ENCODE data around the gene MLLT6. TPM values are rescaled to one million over a fixed set of nuclear protein-coding genes. Genes with fewer than 3 reads are reported as not detected.
A peak's percentile ranks its signal among the peaks of the same experiment; 100 is the strongest.

Gene MLLT6
- total RNA-seq, 1 donor from 2014 or later, result 213 TPM

GRCh38 chr17:38690386-38690785 lies 14.7 kb upstream of the MLLT6 start:
- Mint-ChIP-seq H3K27ac (no peak overlapping the region), H3K9me3 (no peaks in the 10 kb centered on the region), H3K36me3 (ENCODE audit: low read depth) (no peaks in the 10 kb centered on the region), H3K27me3 (ENCODE audit: low read depth) (peaks cover 4% of the 10 kb centered on the region), H3K4me1 (ENCODE audit: low read depth) (peaks cover 7% of the 10 kb centered on the region), H3K4me3 (ENCODE audit: low read depth) (no peak overlapping the region)
- DNase-seq (ENCODE audit: low spot score), result no peak
- intact Hi-C loops (cut with micrococcal nuclease), result no loop called here

DNA sequence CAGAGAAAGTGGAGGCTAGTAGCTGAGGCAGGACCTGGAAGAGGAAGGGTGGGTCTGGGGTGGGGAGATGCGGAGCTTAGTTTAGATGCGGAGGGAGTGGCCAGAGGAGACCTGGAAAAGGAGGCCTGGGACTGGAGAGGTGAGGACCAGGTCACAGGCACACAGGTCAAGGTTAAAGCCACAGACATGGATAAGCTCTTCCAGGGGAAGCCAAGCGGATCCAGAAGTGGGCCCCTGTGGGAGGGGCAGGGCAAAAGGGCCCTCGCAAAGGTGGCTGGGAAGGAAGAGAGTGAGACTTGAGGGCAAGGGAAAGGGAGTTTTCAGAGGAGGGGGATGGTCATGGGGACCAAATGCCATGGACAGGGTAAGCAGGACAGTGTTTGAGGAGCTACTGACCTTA lies 13.9 kb upstream of the MLLT6 start:
- H3K9me3 Mint-ChIP-seq, result no peaks in the 10 kb centered on the region
- no peaks in the 10 kb centered on the region for H3K36me3 Mint-ChIP-seq (ENCODE audit: low read depth)
- H3K27ac Mint-ChIP-seq, result no peak overlapping the region
- no peak overlapping the region for H3K4me3 Mint-ChIP-seq (ENCODE audit: low read depth)
- intact Hi-C loops (cut with micrococcal nuclease), result no loop called here
- H3K4me1 Mint-ChIP-seq (ENCODE audit: low read depth), result peaks cover 9% of the 10 kb centered on the region
- peaks cover 2% of the 10 kb centered on the region for H3K27me3 Mint-ChIP-seq (ENCODE audit: low read depth)
- no peak for DNase-seq (ENCODE audit: low spot score)

DNA sequence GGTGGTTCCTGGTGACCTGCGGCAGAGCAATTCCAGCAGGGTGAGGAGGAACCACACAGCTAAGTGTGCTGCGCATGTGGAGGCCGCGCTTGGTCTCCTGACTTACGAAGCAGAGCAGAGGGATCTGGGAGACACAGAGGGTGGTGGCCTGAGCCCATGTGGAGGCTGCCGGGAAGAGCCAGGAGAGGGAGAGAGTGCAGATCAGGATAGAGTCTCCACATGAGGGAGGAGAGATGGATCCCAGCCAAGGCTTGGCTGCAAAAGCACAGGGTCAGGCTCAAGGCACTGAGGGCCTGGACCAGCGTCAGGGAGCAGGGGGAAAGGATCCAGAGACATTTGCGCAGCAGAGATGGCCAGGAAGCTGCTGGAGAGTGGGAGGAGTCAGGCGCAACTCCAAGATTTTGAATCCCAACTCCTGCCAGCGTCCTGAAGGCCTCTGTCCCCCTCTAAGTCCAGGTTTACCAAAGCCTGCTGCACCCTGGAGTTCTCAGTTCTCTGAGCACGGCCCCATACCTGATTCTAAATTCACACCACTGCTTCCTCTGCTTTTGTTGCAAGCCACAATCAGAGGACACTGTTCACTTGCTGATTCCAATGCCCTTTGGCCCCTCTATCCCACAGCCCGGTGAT lies 11.3 kb upstream of the MLLT6 start:
- intact Hi-C loops (cut with micrococcal nuclease), result no loop called here
- Mint-ChIP-seq H3K4me3 (ENCODE audit: low read depth) (no peak overlapping the region), H3K27me3 (ENCODE audit: low read depth) (peaks cover 2% of the 10 kb centered on the region), H3K4me1 (ENCODE audit: low read depth) (peaks cover 22% of the 10 kb centered on the region), H3K27ac (no peak overlapping the region), H3K9me3 (no peaks in the 10 kb centered on the region), H3K36me3 (ENCODE audit: low read depth) (no peaks in the 10 kb centered on the region)
- DNase-seq (ENCODE audit: low spot score), result no peak

DNA sequence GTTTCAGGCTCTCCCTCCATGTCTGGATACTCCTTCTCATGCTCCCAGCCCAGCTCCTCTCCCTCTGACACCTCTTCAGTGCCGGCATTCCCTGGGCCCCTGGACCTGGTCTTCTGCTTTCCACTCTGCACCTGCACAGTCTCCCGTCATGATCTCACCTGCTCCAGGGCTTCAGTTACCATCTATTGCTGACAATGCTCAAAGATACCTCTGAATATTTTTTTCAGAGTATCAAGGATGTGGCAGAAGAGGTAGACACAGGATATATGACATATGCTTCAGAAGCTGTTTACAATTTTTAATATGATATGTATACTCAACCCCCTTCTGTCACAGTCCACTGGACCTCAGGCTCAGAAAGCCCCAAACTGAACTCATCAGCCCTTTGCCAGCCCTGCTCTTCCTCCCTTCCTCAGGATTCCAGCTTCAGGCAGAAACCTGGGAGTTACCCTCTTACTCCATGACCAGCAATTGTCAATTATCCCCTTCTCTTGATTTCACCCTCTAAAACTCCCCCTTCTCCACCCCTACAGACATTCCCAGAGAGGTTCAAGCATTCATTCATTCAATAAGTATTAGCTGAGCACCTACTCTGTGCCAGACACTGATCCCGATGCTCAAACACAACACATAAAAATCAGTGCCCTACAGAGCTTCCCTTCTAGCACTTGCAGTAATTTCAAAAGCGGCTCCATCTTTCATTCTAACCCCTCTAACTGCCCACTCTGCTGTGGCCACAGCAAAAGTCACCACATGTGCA lies 7.8 kb upstream of the MLLT6 start:
- Mint-ChIP-seq H3K4me1 (ENCODE audit: low read depth) (peaks cover 45% of the 10 kb centered on the region), H3K27ac (peak overlapping the region; percentile 10), H3K9me3 (peaks cover 5% of the 10 kb centered on the region), H3K36me3 (ENCODE audit: low read depth) (peaks cover 3% of the 10 kb centered on the region), H3K27me3 (ENCODE audit: low read depth) (no peaks in the 10 kb centered on the region), H3K4me3 (ENCODE audit: low read depth) (no peak overlapping the region)
- intact Hi-C loops (cut with micrococcal nuclease), result no loop called here
- no peak for DNase-seq (ENCODE audit: low spot score)

DNA sequence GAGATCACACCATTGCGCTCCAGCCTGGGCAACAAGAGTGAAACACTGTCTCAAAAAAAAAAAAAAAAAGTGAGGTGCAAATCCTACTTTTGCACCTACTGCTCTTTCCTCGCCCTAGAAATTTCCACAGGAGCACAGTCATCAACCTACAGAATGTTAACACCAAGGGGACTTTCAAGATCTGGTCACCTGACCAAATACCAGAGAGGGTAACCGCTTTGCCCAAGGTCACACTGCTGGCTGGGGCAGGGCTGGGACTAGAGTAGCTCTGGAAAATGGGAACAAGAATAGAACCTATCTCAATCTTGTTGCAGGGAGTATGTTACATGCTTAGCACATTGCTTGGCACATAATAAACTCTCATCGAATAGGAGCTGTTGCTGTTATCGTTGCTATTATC lies 6.3 kb upstream of the MLLT6 start:
- no peak for DNase-seq (ENCODE audit: low spot score)
- Mint-ChIP-seq H3K27ac (peak overlapping the region; percentile 44), H3K36me3 (ENCODE audit: low read depth) (peaks cover 3% of the 10 kb centered on the region), H3K9me3 (peaks cover 5% of the 10 kb centered on the region), H3K4me1 (ENCODE audit: low read depth) (peaks cover 48% of the 10 kb centered on the region), H3K27me3 (ENCODE audit: low read depth) (no peaks in the 10 kb centered on the region), H3K4me3 (ENCODE audit: low read depth) (no peak overlapping the region)
- intact Hi-C loops (cut with micrococcal nuclease), result no loop called here

DNA sequence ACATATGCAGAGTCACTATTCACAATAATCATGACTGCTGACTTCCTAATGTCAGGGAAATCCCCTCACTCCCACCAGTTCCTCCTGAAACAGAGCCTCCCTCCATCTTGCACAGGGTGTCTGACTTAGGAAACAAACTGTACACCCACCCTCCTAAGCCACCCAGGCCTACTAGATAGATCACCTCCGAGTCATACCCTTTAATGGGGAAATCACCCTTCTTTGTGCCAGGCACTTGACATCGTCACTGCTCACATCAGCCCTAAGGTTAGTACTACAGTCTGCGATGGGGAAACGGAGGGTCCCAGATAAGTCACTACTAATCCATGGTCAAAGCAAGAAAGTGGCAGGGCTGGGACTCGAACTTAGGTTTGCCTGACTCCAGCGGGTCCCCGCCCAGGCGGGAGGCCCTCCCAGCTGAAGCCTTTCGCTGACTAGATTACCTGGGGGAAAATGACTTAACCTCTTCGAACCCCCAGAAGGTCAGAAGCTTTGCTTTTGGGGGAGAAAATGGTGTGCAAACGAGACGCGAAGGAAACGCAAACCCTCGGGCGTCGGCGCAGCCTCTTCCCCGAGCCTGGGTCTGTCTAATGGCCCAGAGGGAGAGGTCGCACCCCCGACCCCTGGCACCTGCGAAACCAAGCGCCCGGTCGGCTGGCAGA lies 3.4 kb upstream of the MLLT6 start:
- intact Hi-C loops (cut with micrococcal nuclease), result loop anchor here (1.0 to 5.0 kb wide), 7 partner anchors 24 to 171 kb away; partner anchors contain the start of genes CWC25, LASP1, PSMB3 and RPL23
- Mint-ChIP-seq H3K36me3 (ENCODE audit: low read depth) (peaks cover 16% of the 10 kb centered on the region), H3K27ac (peak overlapping the region; percentile 99), H3K4me1 (ENCODE audit: low read depth) (peaks cover 49% of the 10 kb centered on the region), H3K4me3 (ENCODE audit: low read depth) (peak overlapping the region; percentile 76), H3K9me3 (peaks cover 5% of the 10 kb centered on the region), H3K27me3 (ENCODE audit: low read depth) (no peaks in the 10 kb centered on the region)
- DNase-seq (ENCODE audit: low spot score), result peak; percentile 63

DNA sequence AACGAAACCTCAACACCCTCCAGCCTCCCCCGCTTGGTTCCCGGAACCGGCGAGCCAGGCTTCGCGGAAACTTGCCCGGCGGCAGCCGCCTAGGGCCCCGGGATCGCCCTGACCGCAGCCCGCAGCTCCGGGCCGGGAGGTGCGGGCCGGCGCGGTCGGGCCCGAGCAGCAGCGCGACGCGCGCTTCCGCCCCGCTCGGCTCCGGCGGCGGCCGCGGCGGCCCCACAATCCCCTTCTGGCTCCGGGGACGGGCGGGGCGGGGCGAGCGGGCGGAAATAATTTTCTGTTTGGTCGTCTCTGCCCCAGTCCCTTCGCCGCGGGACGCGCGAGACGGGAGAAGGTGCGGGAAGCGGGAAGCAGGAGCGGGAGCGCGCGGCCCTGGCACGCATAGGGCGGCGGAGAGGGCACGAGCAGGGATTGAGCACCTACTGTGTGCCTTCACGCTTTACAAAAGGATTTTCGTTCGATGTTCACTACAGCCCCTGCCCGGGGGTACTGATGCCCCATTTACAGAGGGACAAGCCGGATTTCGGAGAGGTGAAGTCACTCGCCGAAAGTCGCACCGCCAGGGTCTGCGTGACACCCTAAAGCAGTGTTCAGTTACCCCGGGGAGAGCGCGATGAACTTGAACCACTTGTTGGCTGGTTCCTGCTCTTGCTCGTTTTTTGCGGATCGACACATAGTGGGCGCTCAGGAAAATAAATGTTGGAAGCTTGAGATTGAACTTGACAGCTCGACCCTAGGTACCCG lies 2.7 kb upstream of the MLLT6 start:
- peaks cover 46% of the 10 kb centered on the region for H3K4me1 Mint-ChIP-seq (ENCODE audit: low read depth)
- H3K27ac Mint-ChIP-seq, result peak overlapping the region; percentile 99
- no peaks in the 10 kb centered on the region for H3K27me3 Mint-ChIP-seq (ENCODE audit: low read depth)
- peaks cover 5% of the 10 kb centered on the region for H3K9me3 Mint-ChIP-seq
- peak; percentile 74 for DNase-seq (ENCODE audit: low spot score)
- H3K4me3 Mint-ChIP-seq (ENCODE audit: low read depth), result peak overlapping the region; percentile 96
- intact Hi-C loops (cut with micrococcal nuclease), result loop anchor here (5.0 kb wide), 2 partner anchors 150 to 170 kb away; partner anchors contain the start of genes LASP1 and RPL23
- H3K36me3 Mint-ChIP-seq (ENCODE audit: low read depth), result peaks cover 21% of the 10 kb centered on the region

GRCh38 chr17:38702916-38703741 lies 1.9 kb upstream of the MLLT6 start:
- DNase-seq (ENCODE audit: low spot score), result no peak
- intact Hi-C loops (cut with micrococcal nuclease), result loop anchor here (5.0 kb wide), 2 partner anchors 149 to 169 kb away; partner anchors contain the start of genes LASP1 and RPL23
- Mint-ChIP-seq H3K9me3 (peaks cover 5% of the 10 kb centered on the region), H3K27me3 (ENCODE audit: low read depth) (no peaks in the 10 kb centered on the region), H3K4me1 (ENCODE audit: low read depth) (peaks cover 45% of the 10 kb centered on the region), H3K36me3 (ENCODE audit: low read depth) (peaks cover 29% of the 10 kb centered on the region), H3K4me3 (ENCODE audit: low read depth) (peak overlapping the region; percentile 96), H3K27ac (peak overlapping the region; percentile 99)

DNA sequence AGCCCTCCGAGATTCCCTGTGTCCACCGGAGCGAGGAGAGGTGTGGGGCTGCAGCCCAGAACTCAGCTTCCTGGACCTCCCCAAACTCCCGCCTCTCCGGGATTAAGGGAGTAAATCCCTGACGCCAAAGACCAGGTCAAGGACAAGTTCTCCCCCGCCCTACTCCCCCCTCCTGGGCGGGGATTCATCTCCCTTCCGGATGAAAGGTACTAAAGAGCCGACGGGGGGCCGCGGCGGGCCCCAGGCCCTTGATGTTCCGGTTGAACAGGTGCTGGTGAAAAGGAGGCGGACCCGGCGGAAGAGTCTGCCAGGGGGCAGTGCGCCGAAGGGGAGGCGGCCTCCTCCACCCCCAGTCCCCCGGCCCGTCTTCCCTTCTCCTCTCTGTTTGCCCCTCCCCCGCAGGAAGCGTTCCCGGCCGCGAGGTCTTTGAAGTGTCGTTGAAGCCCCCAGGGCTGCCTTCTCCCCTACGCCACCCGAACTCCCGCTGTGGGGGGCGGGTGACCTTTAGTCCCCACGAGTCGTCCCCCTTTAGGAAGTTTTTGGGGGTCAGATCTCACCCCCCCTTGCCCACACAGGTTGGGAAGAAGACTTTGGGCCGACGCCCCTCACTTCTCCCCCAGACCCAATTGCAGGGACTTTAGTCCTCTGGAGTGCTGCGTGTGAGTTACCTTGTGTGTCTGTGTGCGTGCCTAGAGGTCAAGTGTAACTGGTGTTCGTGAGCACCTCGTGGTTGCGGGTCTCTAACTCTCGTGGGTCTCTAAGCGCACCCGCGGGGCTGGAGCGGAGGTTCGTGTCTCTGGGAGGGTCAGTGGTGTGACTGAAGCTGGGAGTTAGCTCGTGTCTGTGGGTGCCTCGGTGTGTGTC lies 1.1 kb upstream of the MLLT6 start:
- Mint-ChIP-seq H3K4me1 (ENCODE audit: low read depth) (peaks cover 43% of the 10 kb centered on the region), H3K27ac (peak overlapping the region; percentile 99), H3K4me3 (ENCODE audit: low read depth) (peak overlapping the region; percentile 96), H3K27me3 (ENCODE audit: low read depth) (no peaks in the 10 kb centered on the region), H3K36me3 (ENCODE audit: low read depth) (peaks cover 33% of the 10 kb centered on the region), H3K9me3 (peaks cover 5% of the 10 kb centered on the region)
- DNase-seq (ENCODE audit: low spot score), result peak; percentile 70
- intact Hi-C loops (cut with micrococcal nuclease), result loop anchor here (5.0 kb wide), 2 partner anchors 148 to 168 kb away; partner anchors contain the start of genes LASP1 and RPL23

DNA sequence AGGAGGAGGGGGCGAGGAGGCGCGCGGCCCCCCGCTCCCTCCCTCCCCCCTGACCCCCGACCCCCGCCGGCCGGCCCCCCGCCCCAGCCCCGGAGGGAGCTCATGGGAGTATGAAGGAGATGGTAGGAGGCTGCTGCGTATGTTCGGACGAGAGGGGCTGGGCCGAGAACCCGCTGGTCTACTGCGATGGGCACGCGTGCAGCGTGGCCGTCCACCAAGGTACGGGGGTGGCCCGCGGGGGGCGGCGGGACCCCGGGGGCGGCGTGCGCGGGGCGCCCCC lies 390 bp downstream of the MLLT6 start:
- Mint-ChIP-seq H3K27ac (no peak overlapping the region), H3K9me3 (peaks cover under 1% of the 10 kb centered on the region), H3K4me3 (ENCODE audit: low read depth) (peak overlapping the region; percentile 92), H3K27me3 (ENCODE audit: low read depth) (no peaks in the 10 kb centered on the region), H3K4me1 (ENCODE audit: low read depth) (peaks cover 46% of the 10 kb centered on the region), H3K36me3 (ENCODE audit: low read depth) (peaks cover 45% of the 10 kb centered on the region)
- intact Hi-C loops (cut with micrococcal nuclease), result no loop called here
- no peak for DNase-seq (ENCODE audit: low spot score)

DNA sequence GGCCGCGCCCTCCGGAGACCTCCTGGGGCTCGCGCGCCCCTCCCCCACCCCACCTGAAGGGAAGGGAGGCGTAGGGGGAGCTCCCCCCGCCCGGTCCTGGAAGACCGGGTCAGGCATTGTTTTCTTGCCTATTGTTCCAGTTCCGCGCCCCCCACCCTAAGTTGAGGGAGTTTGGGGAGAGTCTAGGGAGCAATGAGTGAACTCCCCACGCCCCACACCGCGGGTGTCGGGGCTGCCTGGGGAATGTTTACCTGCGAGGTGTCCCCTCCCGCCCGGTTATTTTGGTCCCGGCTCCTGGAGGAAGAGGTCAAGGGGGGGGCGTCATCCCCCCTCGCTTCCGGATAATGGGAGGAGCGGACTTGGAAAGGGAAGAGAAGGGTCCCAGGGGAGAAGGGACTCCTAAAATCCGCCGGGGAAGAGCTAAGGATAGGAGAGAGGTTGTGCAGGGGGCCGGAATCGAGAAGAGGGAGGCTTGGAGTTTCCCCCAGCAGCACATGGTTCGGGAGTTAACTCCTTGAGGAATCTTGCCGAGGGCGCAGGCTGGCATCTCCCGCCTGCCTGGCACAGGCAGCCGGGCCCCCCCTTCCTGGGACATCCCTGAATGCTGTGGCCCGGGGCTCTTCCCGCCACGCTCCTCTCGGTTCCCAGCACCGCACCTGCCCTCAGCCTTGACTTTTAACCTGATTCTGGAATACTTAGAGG lies 881 bp downstream of the MLLT6 start:
- intact Hi-C loops (cut with micrococcal nuclease), result no loop called here
- no peaks in the 10 kb centered on the region for H3K27me3 Mint-ChIP-seq (ENCODE audit: low read depth)
- peaks cover 50% of the 10 kb centered on the region for H3K36me3 Mint-ChIP-seq (ENCODE audit: low read depth)
- DNase-seq (ENCODE audit: low spot score), result no peak
- H3K9me3 Mint-ChIP-seq, result no peaks in the 10 kb centered on the region
- peak overlapping the region; percentile 89 for H3K27ac Mint-ChIP-seq
- H3K4me3 Mint-ChIP-seq (ENCODE audit: low read depth), result peak overlapping the region; percentile 92
- peaks cover 47% of the 10 kb centered on the region for H3K4me1 Mint-ChIP-seq (ENCODE audit: low read depth)
